Glomerular endothelial cell (primary cell): Measurements from ENCODE around the gene CAMK2G. TPM values are rescaled to one million over a fixed set of nuclear protein-coding genes. Genes with fewer than 3 reads are reported as not detected.

Experiments used
- DNase-seq: peaks from one replicate; pipeline ENCODE4 v3.0.0-alpha.2; 2011; ENCODE audit warnings: low read depth, low spot score; ENCODE audit errors: extremely low read depth
- total RNA-seq: library from RNA; depleted of rRNA; stranded (reverse); fragments of >200 nt; gene quantifications from 2 replicates; pipeline ENCODE4 v1.2.3, GENCODE V29; 2015

The CAMK2G gene
- total RNA-seq, 1 donor from 2014 or later = 28.8 TPM

- DNase-seq = no peak
Observed at GRCh38 chr10:73816917-73817729, 57.2 kb downstream of the CAMK2G start.

- no peak for DNase-seq
Observed at GRCh38 chr10:73815719-73816030, 58.7 kb downstream of the CAMK2G start.

- no peak for DNase-seq
Observed at GRCh38 chr10:73814896-73815718, 59.2 kb downstream of the CAMK2G start.

- no peak for DNase-seq
Observed at GRCh38 chr10:73814276-73814895, 60.0 kb downstream of the CAMK2G start.

GRCh38 chr10:73813333-73813732 is 61.0 kb downstream of the CAMK2G start:
- DNase-seq = no peak

- no peak for DNase-seq
Observed at GRCh38 chr10:73812657-73813056, 61.7 kb downstream of the CAMK2G start.

GRCh38 chr10:73810735-73811465 is 63.5 kb downstream of the CAMK2G start:
- no peak for DNase-seq

- DNase-seq = no peak
Observed at GRCh38 chr10:73810358-73810734, 64.0 kb downstream of the CAMK2G start.

- no peak for DNase-seq
Observed at GRCh38 chr10:73809061-73809818, 65.1 kb downstream of the CAMK2G start.

GRCh38 chr10:73808021-73808815 is 66.1 kb downstream of the CAMK2G start:
- DNase-seq = no peak

GRCh38 chr10:73807471-73807870 is 66.9 kb downstream of the CAMK2G start:
- DNase-seq = no peak

GRCh38 chr10:73806176-73806950 is 68.0 kb downstream of the CAMK2G start:
- DNase-seq = no peak

- DNase-seq = no peak
Observed at GRCh38 chr10:73803680-73804286, 70.6 kb downstream of the CAMK2G start.

GRCh38 chr10:73802276-73802991 is 71.9 kb downstream of the CAMK2G start:
- DNase-seq = no peak

- no peak for DNase-seq
Observed at GRCh38 chr10:73801253-73801590, 73.1 kb downstream of the CAMK2G start.

- no peak for DNase-seq
Observed at GRCh38 chr10:73800560-73801252, 73.6 kb downstream of the CAMK2G start.

GRCh38 chr10:73799899-73800559 is 74.3 kb downstream of the CAMK2G start:
- no peak for DNase-seq
